ENCODE results near the gene HFE. TPM values are rescaled to one million over a fixed set of nuclear protein-coding genes. Genes with fewer than 3 reads are reported as not detected.

HFE gene
- total and polyA plus RNA-seq, 2 of the 13 experiments (the other 11 are each of a cell fraction or from before 2014, with no cell fraction given) = 3.7 to 6.3 TPM

- TF ChIP-seq UBTF (CRISPR knock-in tag; IDR thresholded peaks at IDR 0.05) (peak; percentile 56), CHCHD3 (CRISPR knock-in tag; IDR thresholded peaks at IDR 0.05) (no peak), ZNF20 (CRISPR knock-in tag; IDR thresholded peaks at IDR 0.05) (no peak), FIP1L1 (IDR thresholded peaks at IDR 0.05; ENCODE audit: borderline replicate concordance, insufficient read depth, low read depth, low read length) (0 out of 2 replicates have a peak, but pooled peaks have one; percentile 63), NFE2L1 (CRISPR knock-in tag; IDR thresholded peaks at IDR 0.05; ENCODE audit: borderline replicate concordance) (no peak), GTF3A (CRISPR knock-in tag; conservative IDR thresholded peaks at IDR 0.05) (no peak), ZNF747 (CRISPR knock-in tag; IDR thresholded peaks at IDR 0.05; ENCODE audit: borderline replicate concordance) (no peak; the same call in 1 of the 2 replicates), HDAC1 (CRISPR knock-in tag; IDR thresholded peaks at IDR 0.05) (peak; percentile 50), RARA (CRISPR knock-in tag; IDR thresholded peaks at IDR 0.05) (peak; percentile 71), ZNF792 (CRISPR knock-in tag; IDR thresholded peaks at IDR 0.05) (peak; percentile 35; the same call in 1 of the 2 replicates), ZNF256 (CRISPR knock-in tag; conservative IDR thresholded peaks at IDR 0.05) (0 out of 2 replicates have a peak, but pooled peaks have one; percentile 3), XBP1 (CRISPR knock-in tag; IDR thresholded peaks at IDR 0.05) (no peak), ZNF414 (CRISPR knock-in tag; IDR thresholded peaks at IDR 0.05) (peak; percentile 70), SATB2 (CRISPR knock-in tag; IDR thresholded peaks at IDR 0.05) (peak; percentile 29; the same call in 1 of the 2 replicates), POLR2G (IDR thresholded peaks at IDR 0.05; ENCODE audit: low read depth, low read length) (peak; percentile 28), ZNF574 (CRISPR knock-in tag; IDR thresholded peaks at IDR 0.05) (peak; percentile 81), ZNF839 (CRISPR knock-in tag; IDR thresholded peaks at IDR 0.05; ENCODE audit: borderline replicate concordance) (no peak), KLF13 (CRISPR knock-in tag; IDR thresholded peaks at IDR 0.05) (no peak), ZNF549 (CRISPR knock-in tag; IDR thresholded peaks at IDR 0.05) (0 out of 2 replicates have a peak, but pooled peaks have one; percentile 32), RFX5 (IDR thresholded peaks at IDR 0.05; ENCODE audit: low read depth, low read length) (no peak), ZNF790 (CRISPR knock-in tag; IDR thresholded peaks at IDR 0.05; ENCODE audit: borderline replicate concordance) (0 out of 2 replicates have a peak, but pooled peaks have one; percentile 50), NFKB2 (CRISPR knock-in tag; IDR thresholded peaks at IDR 0.05; ENCODE audit: borderline replicate concordance) (peak; percentile 77; the same call in 1 of the 2 replicates), ZNF572 (CRISPR knock-in tag; IDR thresholded peaks at IDR 0.05) (peak; percentile 82; the same call in 1 of the 2 replicates)
Observed at GRCh38 chr6:26044140-26045064, 42.8 kb upstream of the HFE start (continued).
